DOHH2 (cell line): Measurements from ENCODE around the gene BTBD1.

Source experiments
- EZH2phosphoT487 ChIP-seq: fragments of 200-600 bp; sonication (generic); IDR thresholded peaks from 2 replicates; pipeline ENCODE4 v1.6.1; 2017; ENCODE audit warnings: borderline replicate concordance, mild to moderate bottlenecking, antibody characterized with exemption, low read length, moderate library complexity, mixed read lengths
- TF ChIP-seq, protein P1 (sequence below): fragments of 200-600 bp; sonication (generic); IDR thresholded peaks from one replicate; pipeline ENCODE4 v1.5.1; 2014; ENCODE audit warnings: antibody characterized with exemption, mild to moderate bottlenecking, low read depth, low read length; ENCODE audit not compliant: poor library complexity, severe bottlenecking

DNA sequence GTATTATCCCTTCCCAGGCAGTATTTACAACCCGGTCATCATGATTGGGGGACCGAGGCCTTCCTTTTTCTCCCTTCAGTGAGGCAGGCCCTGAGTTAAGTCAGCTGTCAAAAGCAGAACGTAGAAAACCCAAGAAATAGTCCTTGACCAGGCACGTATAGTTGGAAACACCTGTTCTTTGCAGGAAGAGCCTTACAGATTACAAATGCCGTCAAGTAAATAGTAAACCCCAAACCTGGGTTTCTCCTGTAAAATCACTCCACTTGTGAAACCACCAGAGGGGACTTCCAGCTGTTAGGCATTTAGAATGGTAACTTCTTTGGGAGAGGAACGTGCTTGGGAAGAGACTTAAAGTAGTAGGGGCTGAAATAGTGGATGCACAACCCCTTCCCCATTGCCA is 1.0 kb upstream of the BTBD1 start:
- TF ChIP-seq, protein P1, sequence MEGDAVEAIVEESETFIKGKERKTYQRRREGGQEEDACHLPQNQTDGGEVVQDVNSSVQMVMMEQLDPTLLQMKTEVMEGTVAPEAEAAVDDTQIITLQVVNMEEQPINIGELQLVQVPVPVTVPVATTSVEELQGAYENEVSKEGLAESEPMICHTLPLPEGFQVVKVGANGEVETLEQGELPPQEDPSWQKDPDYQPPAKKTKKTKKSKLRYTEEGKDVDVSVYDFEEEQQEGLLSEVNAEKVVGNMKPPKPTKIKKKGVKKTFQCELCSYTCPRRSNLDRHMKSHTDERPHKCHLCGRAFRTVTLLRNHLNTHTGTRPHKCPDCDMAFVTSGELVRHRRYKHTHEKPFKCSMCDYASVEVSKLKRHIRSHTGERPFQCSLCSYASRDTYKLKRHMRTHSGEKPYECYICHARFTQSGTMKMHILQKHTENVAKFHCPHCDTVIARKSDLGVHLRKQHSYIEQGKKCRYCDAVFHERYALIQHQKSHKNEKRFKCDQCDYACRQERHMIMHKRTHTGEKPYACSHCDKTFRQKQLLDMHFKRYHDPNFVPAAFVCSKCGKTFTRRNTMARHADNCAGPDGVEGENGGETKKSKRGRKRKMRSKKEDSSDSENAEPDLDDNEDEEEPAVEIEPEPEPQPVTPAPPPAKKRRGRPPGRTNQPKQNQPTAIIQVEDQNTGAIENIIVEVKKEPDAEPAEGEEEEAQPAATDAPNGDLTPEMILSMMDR, result no peak
- no peak for TF ChIP-seq EZH2phosphoT487
